Activated T-cell treated with anti-CD3 and anti-CD28 coated beads, Interleukin-2, amount 50 U/mL, for 1 hour (primary cell): ENCODE results near the gene MT1F.

Experiments
- DNase-seq: peaks from one replicate; pipeline ENCODE4 v3.0.0-alpha.2; 2020

The MT1F gene

GRCh38 chr16:56625943-56626654 is 31.7 kb upstream of the MT1F start:
- no peak for DNase-seq

GRCh38 chr16:56626685-56627084 is 31.1 kb upstream of the MT1F start:
- no peak for DNase-seq

DNA sequence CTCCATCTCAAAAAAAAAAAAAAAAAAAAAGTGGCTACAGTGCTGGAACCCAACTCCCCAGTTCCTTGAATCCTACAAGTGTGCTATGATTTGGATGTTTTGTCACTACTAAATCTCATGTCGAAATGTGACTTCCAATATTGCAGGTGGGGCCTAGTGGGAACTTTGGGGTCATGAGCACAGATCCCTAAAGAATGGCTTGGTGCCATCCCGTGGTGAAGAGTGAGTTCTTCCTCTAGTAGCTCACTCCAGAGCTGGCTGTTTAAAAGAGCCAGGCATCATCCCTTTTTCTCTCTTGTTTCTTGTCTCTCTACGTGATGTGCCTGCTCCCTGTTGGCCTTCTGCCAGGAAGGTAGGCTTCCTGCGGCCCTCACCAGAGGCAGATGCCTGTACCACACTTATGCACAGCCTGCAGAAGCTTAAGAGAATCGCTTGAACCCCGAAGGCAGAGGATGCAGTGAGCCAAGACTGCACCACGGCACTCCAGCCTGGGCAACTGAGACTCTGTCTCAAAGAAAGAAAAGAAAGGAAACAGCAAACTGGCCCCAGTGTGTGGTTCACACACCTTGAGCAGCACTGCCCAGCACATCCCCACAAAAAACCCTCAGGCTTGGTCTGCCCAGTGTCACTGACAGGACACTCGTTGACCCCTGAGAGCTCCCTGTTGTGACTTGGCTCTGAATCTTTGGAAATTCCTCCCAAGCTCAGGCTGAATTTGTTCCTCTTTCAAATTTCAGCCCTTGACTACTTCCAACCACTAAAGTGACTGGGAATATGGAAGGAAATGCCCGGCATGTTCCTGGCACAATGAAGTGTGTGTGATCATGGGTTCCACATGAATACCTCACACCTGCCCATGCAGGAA is 29.0 kb upstream of the MT1F start:
- DNase-seq = no peak

DNA sequence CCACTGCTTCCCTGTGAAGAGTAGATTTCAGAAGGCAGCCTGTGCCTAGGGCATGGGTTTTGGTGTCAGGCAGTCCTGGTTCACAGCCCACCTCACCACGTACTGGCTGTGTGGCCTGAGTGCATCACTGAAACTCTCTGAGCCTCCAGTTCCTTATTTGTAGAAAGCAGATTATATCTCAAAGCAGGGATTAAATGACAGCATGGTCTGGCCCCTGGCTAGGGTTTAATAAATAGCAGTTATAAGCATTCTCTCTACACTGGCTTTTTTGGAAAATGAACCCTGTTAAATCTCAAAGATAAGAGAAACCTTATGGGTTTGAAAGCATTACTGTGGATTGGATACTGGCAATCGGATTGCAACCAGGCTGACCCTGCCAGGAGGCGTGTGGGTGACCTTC is 28.2 kb upstream of the MT1F start:
- no peak for DNase-seq

GRCh38 chr16:56630134-56630533 is 27.6 kb upstream of the MT1F start:
- DNase-seq = no peak

GRCh38 chr16:56631197-56631596 is 26.6 kb upstream of the MT1F start:
- DNase-seq = no peak

DNA sequence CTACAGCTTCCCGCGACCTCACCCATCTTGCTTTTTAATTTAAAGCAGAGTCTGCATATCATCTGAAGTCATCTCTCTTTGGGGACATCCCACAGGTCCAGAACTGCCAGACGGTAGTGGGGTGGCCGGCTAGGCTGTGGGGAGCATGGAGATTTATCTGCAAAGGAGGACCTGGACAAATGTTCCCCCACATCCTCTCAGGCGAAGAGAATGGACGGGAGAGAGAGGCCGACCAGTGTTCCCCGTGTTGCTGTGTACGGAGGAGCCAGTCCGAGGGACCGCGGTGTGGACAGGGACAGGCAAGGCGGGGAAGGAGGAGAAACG is 26.0 kb upstream of the MT1F start:
- no peak for DNase-seq

- DNase-seq = peak; percentile 29
These were observed 25.5 kb upstream of the MT1F start, which contains the start of gene MT1M for GRCh38 chr16:56632156-56632847. Gene MT1M (plus strand): TSS chr16:56632659. CDS start chr16:56632732, 73 bp downstream.

- DNase-seq = no peak
These were observed 24.9 kb upstream of the MT1F start for GRCh38 chr16:56632848-56633365.

- DNase-seq = no peak
These were observed 24.2 kb upstream of the MT1F start for GRCh38 chr16:56633535-56633934.

- no peak for DNase-seq
These were observed 22.9 kb upstream of the MT1F start for GRCh38 chr16:56634715-56635440.

DNA sequence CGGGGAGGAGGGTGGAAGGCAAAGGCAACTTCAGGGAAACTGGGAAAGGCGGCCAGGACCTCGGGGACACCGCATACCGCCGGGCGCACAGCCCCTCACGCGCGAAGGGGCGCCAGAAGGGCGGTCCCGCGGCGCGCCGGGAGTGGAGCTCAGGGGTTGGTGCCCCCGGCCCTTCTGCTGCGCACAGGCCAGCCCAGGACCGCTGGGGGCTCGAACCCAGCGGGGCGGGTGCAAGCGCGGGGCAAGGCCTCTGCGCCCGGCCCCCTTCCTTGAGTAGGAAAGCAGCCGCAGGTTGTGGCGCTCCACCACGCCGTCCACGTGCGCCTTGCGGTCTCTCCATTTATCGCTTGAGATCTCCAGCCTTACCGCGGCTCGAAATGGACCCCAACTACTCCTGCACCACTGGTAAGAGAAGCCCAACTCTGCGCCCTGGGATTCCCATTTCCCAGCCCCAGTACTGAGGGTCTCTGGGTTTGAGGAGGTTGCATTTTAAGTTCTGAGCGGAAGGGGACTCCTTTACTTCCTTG is 22.3 kb upstream of the MT1F start:
- no peak for DNase-seq

- DNase-seq = no peak
These were observed 20.9 kb upstream of the MT1F start for GRCh38 chr16:56636616-56637413.

DNA sequence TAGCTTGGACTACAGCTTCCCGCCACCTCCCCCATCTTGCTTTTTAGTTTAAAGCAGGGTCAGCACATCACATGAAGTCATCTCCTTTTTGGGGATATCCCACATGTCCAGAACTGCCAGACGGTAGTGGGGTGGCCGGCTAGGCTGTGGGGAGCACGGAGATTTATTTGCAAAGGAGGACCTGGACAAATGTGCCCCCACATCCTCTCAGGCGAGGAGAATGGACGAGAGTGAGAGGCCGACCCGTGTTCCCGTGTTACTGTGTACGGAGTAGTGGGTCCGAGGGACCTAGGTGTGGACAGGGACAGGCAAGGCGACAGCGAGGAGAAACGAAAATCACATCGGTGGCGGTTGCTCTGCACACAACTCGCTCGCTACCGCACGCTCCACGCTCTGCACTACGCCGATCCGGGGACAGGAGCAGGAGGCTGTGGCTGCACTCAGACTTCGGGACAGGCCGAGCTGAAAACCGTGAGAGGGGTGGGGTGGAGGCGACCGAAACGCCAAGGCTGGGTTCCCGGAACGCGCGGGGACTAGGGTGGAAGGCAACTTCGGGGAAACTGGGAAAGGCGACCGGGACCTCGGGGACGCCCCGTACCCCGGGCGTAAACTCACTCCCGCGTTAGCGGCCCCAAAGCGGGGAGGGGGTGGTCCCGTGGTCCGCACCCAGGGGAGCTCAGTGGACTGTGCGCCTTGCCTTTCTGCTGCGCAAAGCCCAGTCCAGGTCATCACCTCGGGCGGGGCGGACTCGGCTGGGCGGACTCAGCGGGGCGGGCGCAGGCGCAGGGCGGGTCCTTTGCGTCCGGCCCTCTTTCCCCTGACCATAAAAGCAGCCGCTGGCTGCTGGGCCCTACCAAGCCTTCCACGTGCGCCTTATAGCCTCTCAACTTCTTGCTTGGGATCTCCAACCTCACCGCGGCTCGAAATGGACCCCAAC is 19.7 kb upstream of the MT1F start, which contains the start of gene MT1A:
TSS of gene MT1A (plus strand) at position 853 of the 937 bp plus-strand sequence. CDS start at position 926, 73 bp downstream.
- no peak for DNase-seq

- no peak for DNase-seq
These were observed 18.7 kb upstream of the MT1F start for GRCh38 chr16:56639045-56639444.

GRCh38 chr16:56640076-56640475 is 17.7 kb upstream of the MT1F start:
- DNase-seq = no peak

DNA sequence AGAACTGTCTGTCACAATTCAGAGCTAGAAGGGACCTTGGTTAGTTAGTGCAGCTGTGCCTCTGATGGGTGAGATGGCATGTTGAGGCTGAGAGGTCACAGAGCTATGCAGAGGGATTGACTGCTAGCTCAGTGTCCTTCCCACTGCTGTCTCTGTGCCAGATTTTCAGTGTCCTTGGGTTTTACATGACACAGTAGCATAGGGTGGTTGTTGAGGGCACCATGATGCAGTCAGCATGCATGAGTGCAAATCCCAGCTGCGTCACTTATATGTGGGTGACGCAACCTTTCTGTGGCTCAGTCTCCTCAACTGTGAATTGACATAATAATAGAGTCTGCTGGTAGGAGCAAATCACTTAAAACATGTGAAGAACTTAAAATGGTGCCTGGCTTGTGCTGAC is 16.6 kb upstream of the MT1F start:
- no peak for DNase-seq

GRCh38 chr16:56643080-56643778 is 14.5 kb upstream of the MT1F start:
- peak; percentile 75 for DNase-seq

DNA sequence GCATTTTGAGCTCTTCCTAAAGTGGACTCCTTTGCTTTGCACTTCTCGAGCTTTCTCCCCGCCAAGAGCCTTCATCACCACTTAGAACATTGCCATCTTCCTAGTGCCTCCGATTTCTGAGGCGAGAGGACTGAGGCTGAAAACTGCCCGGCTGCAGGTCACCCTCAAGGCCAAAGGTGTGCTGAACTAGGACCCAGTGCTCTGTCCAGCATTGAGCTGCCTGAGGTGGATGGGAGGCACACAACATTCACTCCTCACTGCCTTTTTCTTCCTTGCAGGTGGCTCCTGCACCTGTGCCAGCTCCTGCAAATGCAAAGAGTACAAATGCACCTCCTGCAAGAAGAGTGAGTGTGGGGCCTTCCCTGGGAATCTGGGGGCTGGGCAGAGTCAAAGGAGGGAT is 13.9 kb upstream of the MT1F start:
- no peak for DNase-seq

- DNase-seq = no peak
These were observed 12.4 kb upstream of the MT1F start for GRCh38 chr16:56645311-56645710.
